Lower leg skin (tissue), 4 donors: ENCODE results near the gene SORL1. TPM values are rescaled to one million over a fixed set of nuclear protein-coding genes. Genes with fewer than 3 reads are reported as not detected.
"Not testable (repeated sequence)": the region's sequence is repeated elsewhere in the genome, so short reads cannot be mapped to it uniquely, and the experiment has no call there.

Experiments
- DNase-seq, 2 donors: peaks; one replicate each; pipeline ENCODE4 v3.0.0-alpha.2; 2019; ENCODE audit warnings: low spot score in 2 of 2
- H3K4me3 ChIP-seq: fragments of 200-600 bp; sonication (generic); 2 replicates; pipeline ENCODE4 v1.5.1; 2017; ENCODE audit warnings: mild to moderate bottlenecking, low read depth; ENCODE audit not compliant: poor library complexity, severe bottlenecking
- POLR2A ChIP-seq, 2 donors: fragments of 450-650 bp; IDR thresholded peaks; one replicate each; pipeline ENCODE4 v1.6.1; 2016 to 2017; ENCODE audit warnings: antibody characterized with exemption in 2 of 2, mild to moderate bottlenecking in 1 of 2, moderate library complexity in 1 of 2
- WGBS, 2 donors: methylation state at CpG; one replicate each; pipeline ENCODE4 v1.1.5; 2018; 5-methylcytosine and 5-hydroxymethylcytosine counted together
- intact Hi-C: fragments of 100-400 bp; cut with DNase I; formaldehyde crosslinking; loops from one replicate; pipeline ENCODE4 v1.15.0; 2023; ENCODE audit warnings: low total_unique reads
- total RNA-seq, 4 donors: library from RNA; depleted of rRNA; stranded (reverse); fragments of >200 nt; gene quantifications; one replicate each; pipeline ENCODE4 v1.1.0, GENCODE V29; 2016
- TF ChIP-seq, protein P1 (sequence below), 3 donors: fragments of 450-650 bp; IDR thresholded peaks; one replicate each; pipeline ENCODE4 v1.5.1; 2016; ENCODE audit warnings: antibody characterized with exemption in 3 of 3, mild to moderate bottlenecking in 3 of 3, moderate library complexity in 2 of 3

The SORL1 gene
- total RNA-seq, 4 donors from 2014 or later, result 12.5 to 21.8 (median 14.7) TPM

DNA sequence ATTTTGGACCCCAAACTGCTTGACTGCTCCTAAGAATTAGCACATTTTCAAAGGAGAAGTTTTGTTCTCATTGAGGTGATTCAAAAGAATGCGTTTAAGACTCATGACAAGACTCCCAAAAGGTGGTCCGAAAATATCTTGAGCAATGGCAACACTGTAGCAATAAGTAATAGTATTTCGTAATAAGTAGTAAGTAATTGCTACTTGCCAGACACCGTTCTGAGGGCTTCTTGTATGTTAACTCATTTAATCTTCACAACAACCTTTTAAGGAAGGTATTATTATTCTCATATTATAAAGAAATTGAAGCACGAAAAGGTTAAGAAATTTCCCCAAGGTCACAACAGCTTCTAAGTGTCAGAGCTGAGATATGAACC, 184.7 kb downstream of the SORL1 start:
- intact Hi-C loops, result no loop called here
- no peak for DNase-seq
- H3K4me3 ChIP-seq, result no peak overlapping the region
- WGBS, 2 donors, result 81 to 86% methylated on average over 5 of the region's 5 CpGs
- TF ChIP-seq POLR2A (IDR thresholded peaks at IDR 0.05), result no peak
- TF ChIP-seq, protein P1, sequence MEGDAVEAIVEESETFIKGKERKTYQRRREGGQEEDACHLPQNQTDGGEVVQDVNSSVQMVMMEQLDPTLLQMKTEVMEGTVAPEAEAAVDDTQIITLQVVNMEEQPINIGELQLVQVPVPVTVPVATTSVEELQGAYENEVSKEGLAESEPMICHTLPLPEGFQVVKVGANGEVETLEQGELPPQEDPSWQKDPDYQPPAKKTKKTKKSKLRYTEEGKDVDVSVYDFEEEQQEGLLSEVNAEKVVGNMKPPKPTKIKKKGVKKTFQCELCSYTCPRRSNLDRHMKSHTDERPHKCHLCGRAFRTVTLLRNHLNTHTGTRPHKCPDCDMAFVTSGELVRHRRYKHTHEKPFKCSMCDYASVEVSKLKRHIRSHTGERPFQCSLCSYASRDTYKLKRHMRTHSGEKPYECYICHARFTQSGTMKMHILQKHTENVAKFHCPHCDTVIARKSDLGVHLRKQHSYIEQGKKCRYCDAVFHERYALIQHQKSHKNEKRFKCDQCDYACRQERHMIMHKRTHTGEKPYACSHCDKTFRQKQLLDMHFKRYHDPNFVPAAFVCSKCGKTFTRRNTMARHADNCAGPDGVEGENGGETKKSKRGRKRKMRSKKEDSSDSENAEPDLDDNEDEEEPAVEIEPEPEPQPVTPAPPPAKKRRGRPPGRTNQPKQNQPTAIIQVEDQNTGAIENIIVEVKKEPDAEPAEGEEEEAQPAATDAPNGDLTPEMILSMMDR (IDR thresholded peaks at IDR 0.05), result no peak

DNA sequence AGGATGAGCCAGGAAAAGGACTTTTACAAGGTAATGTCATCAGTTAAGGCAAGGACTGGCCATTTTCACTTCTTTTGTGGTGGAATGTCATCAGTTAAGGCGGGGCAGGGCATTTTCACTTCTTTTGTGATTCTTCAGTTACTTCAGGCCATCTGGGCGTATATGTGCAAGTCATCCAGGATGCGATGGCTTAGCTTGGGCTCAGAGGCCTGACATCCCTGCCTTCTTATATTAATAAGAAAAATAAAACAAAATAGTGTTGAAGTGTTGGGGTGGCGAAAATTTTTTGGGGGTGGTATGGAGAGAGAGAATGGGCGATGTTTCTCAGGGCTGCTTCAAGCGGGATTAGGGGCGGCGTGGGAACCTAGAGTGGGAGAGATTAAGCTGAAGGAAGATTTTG, 185.5 kb downstream of the SORL1 start:
- WGBS, 2 donors, result 95% methylated on average over 8 of the region's 8 CpGs
- H3K4me3 ChIP-seq, DNase-seq, intact Hi-C loops: not testable (repeated sequence)

DNA sequence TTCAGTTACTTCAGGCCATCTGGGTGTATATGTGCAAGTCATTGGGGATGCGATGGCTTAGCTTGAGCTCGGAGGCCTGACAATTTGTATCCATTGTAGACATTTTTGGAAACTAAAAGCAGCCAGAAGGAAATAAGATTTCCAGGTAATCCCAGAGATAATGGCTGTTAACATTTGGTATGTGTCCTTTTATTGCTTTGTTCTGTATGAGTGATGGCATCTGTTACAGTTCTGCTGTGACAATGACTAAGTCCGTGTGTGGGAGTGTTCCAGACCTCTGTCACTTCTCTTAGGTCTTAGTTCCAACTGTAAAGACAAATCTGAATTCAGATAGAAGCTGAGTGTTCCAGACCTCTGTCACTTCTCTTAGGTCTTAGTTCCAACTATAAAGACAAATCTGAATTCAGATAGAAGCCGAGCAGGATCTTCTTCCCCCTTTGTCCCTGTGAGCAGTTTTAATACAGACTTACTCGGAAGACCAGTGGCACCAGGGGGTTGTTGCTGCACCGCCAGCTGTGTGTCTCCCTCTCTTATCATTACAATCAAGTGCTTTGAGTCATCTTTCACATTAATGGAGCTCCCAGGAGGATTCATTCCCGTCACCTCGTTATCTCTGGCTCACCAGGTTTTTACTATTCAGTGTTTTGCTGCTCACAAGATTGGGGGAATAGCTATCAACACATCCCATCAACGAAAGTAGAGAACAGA, 191.5 kb downstream of the SORL1 start:
- intact Hi-C loops, result no loop called here
- 72 to 73% methylated on average over 9 of the region's 9 CpGs for WGBS, 2 donors
- H3K4me3 ChIP-seq, result no peak overlapping the region
- TF ChIP-seq, protein P1 (IDR thresholded peaks at IDR 0.05), result no peak
- TF ChIP-seq POLR2A (IDR thresholded peaks at IDR 0.05), result no peak
- no peak for DNase-seq

DNA sequence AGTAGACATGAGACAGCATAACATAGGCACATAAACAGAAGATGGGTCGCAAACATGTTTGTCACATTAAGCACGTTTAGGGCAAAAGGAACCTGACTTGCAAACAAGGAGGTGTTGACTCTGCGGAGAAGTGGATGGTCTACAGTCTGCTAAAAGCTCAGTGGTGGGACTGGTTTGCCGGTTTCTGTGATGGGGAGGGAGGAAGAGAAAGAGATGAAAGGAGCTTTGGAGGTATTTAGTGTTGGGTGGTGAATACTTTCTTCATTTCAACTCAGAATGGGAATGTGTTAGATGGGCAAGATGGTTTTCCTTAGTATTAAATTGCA, 192.0 kb downstream of the SORL1 start:
- no peak overlapping the region for H3K4me3 ChIP-seq
- WGBS, 2 donors, result 80 to 85% methylated on average over 4 of the region's 4 CpGs
- intact Hi-C loops, result no loop called here
- TF ChIP-seq, protein P1 (IDR thresholded peaks at IDR 0.05), result no peak
- no peak for TF ChIP-seq POLR2A (IDR thresholded peaks at IDR 0.05)
- no peak for DNase-seq

DNA sequence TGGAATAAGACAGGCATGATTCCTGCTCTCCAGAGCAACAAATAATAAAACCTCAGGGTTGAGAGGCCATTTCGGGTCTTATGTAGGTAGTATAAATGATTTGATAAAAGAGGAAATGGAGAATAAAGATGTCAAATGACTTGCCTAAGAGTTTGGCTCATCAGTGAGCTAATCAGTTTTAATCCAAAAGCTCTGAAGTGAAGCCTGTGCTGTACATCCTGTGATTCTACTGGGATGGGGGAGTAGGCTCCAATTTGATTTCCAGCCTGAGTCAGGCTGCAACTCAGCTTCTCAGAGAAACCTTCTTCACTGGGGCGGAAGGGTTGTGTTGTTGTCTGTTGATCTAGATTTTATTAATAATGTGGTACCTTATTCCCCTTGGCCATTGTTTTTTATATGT, 192.9 kb downstream of the SORL1 start:
- WGBS, 2 donors, result 90 to 91% methylated on average over 2 of the region's 2 CpGs
- intact Hi-C loops, result no loop called here

DNA sequence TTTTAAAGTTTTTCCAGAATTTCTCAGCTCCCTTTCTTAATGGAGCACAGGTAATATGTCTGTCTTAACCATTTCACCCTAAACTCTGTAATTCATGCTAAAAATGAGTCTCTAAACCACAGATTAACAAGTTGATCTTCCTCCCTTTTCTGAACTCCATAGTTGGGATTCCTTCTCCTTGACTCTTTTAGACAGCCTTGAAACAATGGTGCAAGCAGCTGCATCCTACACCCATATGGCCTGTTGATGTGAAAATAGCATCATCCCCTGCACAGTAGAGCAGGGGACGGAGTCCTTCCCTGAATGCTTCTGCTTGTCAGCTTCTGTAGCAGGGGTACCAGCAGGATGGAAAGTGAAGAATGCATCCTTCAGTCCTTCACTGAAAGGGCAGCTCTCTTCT, 193.5 kb downstream of the SORL1 start:
- intact Hi-C loops, result no loop called here
- DNase-seq, result no peak
- 100% methylated on average over 1 of the region's 1 CpG for WGBS, 2 donors
- TF ChIP-seq, protein P1 (IDR thresholded peaks at IDR 0.05), result no peak
- TF ChIP-seq POLR2A (IDR thresholded peaks at IDR 0.05), result no peak
- H3K4me3 ChIP-seq, result no peak overlapping the region

More for the DNA sequence above, 192.9 kb downstream of the SORL1 start:
- no peak overlapping the region for H3K4me3 ChIP-seq
- TF ChIP-seq POLR2A (IDR thresholded peaks at IDR 0.05), result no peak
- TF ChIP-seq, protein P1 (IDR thresholded peaks at IDR 0.05), result no peak
- DNase-seq, result no peak
